GM21529 (cell line): ENCODE measurements around the gene HACL1.

Experiments
- ATAC-seq: cut with Tn5 transposase; IDR thresholded peaks from one replicate; pipeline ENCODE4 v1.9.1; 2021; ENCODE audit not compliant: unreplicated experiment

HACL1 gene

DNA sequence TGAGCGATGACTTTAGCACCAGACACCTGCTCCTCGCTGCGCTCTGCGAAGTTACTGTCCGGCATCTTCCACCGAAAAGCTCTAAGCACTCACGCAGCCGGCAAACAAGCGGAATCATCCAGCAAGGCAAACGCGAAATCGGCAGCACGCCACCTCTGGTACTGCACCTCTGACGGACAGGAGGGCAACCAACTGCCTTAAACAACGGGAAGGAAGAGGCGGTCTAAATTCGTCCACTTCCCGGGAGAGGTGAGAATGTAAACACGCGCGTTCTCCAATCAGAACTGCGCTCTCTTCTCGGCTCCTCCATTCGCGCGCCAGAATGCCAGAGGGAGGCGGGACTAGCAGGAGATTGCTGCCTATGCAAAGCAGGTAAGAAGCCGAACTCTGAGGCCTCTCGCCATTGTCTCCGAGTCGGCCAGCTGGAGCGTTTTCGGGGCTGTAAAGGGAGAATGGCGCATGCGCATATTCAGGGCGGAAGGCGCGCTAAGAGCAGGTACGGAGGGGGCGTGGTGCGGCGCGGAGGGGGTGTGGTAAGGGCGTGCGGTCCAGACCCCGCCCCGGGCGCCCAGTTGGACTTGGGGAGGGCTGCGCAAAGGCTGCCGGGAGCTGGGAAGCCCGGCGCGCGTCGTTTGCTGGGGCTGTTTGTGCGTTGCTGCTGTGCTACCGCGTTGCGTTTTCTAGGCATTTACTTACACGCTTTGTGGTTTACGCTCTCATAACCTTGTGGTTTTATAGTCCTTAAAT is at the start of gene HACL1, which contains the start of gene BTD:
TSS of gene HACL1 (minus strand) at position 171 of the 747 bp plus-strand sequence. CDS start at position 65, 106 bp downstream.
TSS of gene BTD (plus strand) at position 347 of the 747 bp plus-strand sequence. CDS start 33,695 bp downstream, outside the sequence.
- peak; percentile 94 for ATAC-seq

DNA sequence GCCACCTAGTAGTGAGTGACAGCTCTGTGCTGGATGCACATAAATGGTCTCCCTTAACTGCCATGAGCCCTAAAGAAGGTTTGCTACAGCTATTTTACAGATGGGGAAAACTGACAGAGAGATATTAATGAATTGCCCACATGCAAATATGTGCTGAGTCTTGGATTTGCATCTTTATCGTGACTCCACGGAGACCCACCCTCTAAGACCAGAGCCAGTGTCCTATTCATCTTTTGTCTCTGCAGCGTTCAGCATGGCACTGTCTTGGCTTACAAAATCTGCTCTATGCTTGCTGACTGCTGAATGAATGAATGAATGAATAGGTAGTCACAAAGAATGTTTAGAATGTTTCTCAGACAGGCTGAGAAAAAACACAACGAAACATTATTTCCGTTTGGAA is 48.5 kb upstream of the HACL1 start:
- ATAC-seq, result no peak

DNA sequence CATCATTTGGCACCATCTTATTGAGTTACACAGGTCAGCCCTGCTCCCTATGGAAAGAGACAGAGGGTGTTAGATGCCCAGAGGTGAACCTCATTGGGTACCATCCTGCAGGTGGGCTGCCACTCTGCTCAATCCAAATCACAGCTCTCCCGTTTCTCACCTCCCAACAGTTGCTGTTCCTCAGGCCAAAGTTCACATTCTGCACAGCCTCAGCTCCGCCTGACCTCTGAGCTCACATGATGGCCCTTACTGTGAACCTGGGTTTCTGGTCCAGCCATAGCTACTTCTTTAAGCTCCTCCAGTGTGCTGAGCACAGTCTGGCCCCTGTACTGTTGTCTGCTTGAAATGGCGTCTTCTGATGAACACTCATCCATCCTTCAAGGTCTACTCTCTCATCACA is 48.0 kb upstream of the HACL1 start:
- no peak for ATAC-seq

DNA sequence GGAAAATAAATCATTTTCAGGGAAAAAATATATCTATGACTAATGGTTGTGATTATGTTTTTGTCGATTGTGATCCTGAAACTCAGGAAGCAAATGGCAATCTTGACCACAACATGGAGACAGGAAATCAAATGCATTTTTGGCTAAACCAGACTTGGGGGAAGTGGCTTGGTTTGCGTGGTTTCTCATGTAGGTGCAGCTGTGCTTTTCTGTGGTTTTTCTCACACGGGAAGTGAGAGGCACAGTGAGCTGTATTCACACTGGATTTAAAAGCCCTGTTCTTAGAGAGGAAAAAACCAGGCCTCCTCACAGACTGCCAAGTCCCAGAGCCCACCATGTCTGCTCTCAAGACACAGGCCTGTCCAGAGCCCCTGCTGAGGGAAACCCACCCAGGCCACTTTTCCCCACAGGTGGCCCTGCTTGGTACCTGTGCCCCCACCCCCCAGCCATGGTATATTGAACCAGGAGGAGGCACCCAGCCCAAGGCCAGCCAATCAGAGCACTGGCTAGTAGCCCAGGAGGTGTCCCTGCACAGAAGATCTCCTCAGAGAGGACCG is 46.3 kb upstream of the HACL1 start:
- peak; percentile 95 for ATAC-seq

DNA sequence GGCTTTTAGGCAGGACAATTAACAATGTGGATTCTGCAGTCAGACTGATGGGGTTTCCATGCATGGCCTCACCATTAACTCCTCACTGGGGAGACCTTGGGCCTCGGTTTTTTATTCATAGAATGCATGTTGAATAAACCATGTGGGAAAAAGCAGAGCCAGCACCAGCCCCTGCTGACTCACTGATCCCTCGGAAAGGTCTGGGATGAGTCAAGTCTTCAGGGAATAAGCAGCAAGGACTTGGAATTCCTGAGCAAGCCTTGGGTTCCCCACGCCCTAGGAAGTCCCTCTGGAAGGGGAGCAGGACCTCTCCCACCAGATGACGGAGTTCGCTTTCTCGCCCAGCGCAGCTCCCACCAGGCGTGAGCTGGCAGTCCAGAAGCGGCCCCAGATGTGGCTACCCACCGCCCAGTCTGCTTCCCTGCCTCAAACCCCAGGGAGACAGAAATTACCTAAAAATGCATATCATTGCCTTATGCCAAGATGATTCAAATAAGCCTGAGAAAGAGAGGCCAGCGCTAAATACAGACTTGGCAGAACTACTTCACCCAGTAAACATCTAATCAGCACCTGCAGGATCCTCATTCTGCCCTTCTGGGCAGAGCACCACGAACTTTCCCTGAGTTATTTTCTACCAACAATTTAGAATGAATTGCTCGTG is 45.6 kb upstream of the HACL1 start:
- peak; percentile 18 for ATAC-seq

DNA sequence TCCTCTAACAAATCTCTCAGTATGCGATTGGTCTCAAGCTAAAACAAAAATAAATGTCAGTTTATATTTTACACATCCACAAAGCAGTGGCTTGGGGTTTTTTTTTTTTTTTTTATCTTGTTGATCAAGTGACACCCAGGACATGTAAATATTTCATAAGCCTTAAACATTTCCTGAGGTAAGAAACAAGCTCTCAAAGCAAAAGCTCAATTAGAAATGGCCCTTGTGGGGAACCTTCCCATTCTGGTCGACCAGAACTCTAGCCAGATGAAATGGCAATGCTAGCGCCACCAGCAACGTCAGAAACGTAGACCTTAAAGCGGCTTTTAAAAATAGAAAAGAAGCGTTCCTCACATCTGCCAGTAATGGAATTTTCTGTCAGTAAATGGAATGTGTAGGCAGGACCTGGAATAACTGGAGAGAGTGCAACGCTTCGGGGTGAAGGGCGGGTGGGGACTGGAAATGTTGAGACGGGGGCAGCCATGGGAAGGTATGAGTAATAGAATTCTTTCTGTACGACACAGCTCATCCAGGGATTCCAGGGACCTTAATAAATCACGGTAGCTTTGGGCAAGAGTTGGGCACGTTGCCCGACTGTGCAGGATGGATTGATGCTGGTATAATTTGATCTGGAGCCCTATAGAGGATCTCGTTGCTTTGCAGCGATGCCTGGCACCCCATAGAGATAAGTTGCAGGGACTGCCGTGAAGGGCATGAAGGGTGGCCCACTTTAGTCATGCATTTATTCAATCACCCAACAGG is 44.6 kb upstream of the HACL1 start:
- ATAC-seq, result no peak

DNA sequence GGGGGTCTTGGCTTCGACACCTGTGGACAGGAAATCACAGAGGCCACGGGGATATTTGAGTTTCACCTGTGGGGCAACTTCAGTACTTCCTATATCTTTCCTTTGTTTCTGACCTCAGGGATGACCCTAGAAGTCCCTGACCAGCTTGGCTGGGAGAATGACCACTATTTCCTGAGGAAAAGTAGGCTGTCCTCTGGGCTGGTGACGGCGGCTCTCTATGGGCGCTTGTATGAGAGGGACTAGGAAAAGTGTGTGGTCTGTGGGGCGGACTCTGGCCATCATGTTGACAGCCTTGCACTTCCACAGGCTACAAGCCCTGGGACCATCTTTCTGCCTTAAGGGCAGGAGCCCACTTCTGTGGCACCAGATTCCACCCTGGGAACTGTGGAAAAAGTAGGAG is 43.9 kb upstream of the HACL1 start:
- no peak for ATAC-seq

DNA sequence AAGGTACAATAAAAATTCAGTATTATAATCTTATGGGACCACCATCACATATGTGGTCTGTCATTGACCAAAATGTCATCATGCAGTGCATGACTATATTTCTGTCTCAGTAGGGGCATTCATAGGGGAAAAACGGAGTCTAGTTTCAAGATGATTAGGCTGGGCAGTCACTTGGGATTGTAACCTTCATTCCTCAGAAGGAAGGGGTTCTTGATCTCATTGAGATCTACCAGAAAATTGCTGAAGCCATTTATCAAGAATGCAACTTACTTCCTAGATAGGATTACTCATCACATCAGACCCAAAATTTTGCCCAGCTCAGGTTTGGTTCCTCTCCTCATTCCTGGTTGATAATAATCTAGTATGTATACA is 37.5 kb upstream of the HACL1 start:
- ATAC-seq, result no peak

DNA sequence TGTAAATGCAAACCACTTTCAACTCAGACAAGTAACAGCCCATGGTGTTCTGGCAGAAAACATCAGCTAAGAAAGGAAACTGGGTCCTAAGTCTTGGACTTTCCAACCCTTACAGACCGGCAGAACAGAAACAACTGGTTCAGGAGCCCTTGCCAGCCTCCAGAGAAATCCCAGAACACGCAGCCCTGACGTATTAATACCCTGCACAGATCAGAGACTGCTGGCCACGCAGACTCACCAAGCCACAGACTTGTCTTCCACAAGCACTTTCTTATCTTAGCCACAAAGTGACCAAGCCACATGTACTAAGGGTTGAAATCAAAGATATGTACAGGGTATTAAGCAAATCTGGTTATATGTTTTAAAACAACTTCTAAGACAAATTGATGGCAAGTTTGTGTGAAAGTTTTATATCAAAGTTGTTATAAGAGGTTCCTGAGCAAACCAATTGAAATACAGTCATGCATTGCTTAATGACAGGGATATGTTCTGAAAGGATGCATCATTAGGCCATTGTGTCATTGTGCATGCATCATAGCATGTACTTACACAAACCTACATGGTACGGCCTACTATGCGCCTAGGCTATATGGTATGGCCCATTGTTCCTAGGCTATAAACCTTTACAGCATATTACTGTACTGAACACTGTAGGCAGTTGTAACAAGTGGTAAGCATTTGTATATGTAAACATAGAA is 37.0 kb upstream of the HACL1 start:
- ATAC-seq, result no peak

DNA sequence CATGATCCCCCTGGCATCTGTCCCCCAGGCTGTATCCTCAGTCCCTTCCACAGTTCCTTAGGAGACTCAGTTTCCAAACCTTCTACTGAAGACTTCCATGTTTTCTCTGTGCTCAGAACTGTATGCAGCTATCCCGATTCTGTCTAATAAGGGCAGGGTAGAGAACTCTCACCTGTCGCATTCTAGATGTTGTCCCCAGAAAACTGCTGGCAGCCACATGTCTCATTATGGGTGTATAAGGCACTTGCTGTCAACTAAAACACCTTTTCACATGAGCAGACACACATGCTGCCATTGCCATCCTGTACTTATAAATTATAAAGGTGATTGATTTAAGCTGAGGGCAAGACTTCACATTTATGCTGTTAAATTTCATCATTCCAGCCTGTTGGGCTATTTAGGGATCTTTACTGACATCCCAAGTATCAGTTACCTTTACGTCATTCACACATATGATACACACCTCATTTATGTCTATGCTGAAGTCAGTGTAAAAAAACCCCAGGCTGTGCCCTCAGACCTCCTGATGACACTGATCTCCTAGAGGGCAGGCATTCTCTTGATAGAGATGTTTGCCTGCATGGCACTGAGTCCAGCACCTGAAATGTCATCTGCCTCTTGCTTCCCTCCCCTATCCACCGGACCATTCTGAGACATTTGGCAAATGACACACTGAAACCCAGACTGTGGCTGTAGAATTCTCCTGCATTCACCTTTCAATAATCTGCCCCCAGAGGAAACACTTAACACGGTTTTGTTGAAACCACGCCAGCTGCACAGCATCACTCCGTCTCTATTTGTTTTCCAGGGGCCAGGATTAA is 36.0 kb upstream of the HACL1 start:
- peak; percentile 32 for ATAC-seq

DNA sequence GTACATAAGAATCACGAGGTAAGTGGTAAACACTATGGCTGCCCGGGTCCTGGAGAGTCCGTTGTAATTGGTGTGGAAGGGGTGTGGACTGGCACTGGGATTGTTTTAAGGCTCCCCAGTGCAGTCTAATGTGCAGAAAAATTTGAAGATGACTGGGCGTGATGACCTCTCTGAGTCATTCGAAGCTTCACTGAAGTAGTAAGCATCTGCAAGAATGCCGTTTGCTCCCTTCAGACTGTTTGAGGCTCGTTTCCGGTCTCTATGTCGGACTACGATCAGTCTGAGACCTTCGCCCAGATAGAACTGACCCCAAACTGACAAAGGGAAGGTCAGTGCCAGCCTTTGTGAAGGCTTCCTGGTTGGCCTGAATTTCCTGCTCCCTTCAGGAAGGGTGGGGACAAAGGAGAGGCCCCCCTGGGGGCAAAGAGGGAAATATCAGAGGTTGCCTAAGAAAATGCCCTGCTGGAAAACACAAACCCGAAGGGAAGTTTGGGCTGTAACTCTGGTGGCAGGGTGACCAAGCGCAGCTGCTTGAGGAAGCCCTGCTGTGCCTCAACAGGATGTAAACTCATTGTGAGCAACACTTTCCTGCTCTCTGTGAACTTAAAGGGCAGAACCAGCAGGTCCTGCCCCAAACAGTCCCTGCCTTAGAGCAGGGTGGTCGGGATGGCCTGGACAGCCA is 34.8 kb upstream of the HACL1 start:
- ATAC-seq, result peak; percentile 70

DNA sequence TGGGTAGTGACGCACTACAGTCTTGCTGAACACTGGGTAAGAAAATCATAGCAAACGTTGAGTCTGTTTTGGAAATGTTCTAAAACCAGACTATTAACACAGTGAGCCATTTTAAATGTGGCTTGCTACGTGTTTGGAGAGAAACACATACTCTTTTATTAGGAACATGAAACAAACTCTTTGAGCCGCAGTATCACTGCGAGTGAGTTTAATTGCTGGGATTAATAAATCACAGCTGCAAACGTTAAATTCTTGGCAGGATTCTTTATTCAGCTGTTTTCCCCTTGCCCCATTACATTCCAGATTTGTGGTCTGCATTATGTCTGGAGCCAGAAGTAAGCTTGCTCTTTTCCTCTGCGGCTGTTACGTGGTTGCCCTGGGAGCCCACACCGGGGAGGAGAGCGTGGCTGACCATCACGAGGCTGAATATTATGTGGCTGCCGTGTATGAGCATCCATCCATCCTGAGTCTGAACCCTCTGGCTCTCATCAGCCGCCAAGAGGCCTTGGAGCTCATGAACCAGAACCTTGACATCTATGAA is 33.8 kb upstream of the HACL1 start:
- ATAC-seq, result no peak

DNA sequence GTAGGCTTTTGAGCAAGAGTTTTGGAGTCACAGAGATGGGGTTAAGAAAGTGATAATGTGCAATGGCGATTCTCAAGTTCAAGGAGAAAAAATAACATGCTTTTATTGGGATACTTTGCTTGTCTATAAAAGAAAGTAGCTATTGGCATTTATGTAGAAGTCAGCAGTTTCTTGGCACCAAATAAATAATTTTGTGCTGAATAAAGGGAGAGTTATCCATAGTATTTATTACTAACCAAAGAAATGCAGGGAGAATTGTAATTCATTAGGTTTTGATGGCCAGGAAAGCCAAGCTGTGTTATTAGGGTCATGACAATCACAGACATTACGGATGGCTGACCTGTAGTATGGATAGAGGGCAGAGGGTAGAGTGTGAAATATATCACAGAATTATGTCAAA is 33.3 kb upstream of the HACL1 start:
- ATAC-seq, result no peak

DNA sequence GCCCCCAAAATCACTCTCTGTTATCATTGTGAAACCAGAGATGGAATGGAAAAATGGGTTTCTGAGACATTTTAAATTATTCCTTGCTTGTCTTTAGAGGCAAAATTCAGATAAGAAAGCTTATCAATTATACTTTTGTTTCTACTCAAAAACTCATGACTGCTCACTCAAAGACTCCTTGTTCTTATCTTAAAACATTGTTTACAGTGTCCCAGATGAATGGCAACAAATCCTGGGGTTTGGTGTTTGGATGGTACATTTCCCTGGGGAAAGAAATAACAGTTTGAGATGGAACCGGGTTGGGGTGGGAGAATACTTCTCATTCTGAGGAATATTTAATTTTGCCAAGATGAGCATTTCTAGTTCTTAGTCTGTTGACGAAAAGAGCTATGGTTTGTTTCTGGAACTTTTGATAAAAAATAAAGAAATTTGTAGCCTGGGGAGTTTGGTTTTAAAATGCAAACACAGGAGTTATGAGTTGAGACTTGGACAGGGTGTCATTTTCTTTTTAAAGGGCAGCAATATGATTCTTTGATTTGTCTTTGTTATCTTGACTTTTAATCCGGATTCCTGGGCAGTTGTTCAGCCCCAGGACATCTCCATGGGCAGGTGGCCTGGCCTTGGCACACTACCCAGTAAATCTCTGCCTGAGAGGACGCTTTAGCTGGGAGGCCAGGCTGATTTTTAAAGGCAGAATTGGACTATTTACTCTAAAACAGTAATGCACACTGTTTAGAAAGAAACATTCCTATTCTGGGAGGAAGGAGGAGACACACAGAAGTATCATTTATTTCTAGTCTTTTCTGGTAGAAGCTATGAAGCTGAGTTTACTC is 32.6 kb upstream of the HACL1 start:
- ATAC-seq, result no peak

DNA sequence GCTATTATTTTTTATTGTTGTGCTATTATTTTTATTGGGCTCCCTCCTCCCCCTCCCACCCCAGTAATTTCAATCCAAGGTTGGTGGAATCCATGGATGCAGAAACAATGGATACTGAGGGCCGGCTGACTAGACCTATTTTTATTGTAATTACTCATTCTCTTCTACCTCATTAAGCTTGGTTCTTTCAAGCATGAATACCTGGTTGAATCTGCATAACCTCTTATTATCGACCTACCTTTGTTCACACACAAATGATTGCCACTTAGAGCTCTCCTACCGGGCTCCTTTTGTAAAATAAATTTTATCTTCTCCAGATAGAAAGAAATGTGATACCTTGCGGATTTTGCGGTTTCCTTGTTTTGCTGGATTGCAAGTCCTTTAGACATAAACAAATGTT is 31.8 kb upstream of the HACL1 start:
- no peak for ATAC-seq

DNA sequence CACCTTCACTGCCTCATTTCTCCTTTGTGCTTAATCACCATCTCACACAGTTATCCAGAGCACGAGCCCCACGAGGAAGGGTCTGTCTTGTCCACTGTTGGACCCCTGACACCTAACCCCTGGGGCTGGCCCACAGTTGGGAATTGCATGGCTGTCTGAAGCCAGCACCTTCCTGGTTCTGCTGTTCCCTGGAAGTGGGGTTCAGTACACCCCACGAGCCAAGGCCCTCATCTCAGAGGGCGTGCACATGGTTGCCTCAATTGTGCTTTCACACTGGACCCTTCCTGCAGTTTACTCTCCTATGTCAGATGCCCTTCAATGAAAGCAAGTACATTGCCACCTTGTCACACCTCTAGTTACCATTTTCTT is 30.8 kb upstream of the HACL1 start:
- ATAC-seq, result no peak

DNA sequence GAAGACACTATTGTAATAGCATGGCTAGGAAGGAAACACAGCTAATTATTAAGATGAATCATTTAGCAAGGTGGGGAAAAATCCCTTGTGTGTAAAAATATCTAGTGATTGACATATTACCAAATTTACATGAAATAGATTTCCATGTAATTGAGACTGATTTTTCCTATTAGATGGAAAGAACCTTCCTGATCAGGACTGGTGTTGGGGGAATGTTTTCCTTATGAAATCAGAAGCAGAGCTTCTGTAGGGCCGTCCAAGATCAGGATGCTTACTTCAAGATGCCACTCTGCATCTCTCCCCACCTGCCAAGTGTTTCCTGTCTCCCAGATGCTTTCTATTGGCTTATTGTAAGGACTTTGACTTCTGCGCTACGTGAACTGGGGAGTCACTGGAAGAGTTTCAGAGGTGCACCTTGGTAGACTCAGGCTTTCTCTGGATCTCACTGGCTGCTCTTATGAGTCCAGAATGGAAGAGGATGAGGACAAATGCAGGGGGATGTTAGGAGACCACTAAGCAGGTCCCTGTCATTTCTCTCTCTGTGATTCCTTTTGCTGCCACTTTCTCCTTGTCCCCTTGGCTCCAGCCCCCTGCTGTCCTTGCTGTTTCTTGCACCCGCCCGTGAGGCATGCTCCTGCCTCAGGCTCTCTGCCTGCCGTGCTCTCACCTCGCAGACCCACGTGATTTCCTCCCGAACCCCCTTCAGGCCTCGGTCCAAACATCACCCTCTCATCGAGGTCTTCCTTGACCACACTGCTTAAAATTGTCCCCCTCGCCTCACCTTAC is 30.2 kb upstream of the HACL1 start:
- ATAC-seq, result no peak
